Osteoblast (primary cell): ENCODE results near the gene LMAN2L. TPM values are rescaled to one million over a fixed set of nuclear protein-coding genes. Genes with fewer than 3 reads are reported as not detected.

Experiments
- DNase-seq: peaks from one replicate; pipeline ENCODE4 v3.0.0; 2011; ENCODE audit warnings: low spot score, mixed read lengths; ENCODE audit not compliant: insufficient read length; ENCODE audit errors: missing footprints
- H2AFZ ChIP-seq: 2 replicates; pipeline ENCODE4 v1.6.0; 2011; ENCODE audit warnings: mild to moderate bottlenecking, low read length
- H3K27ac ChIP-seq: 2 replicates; pipeline ENCODE4 v1.5.1; 2011; ENCODE audit warnings: mild to moderate bottlenecking, low read depth, low read length, moderate library complexity
- H3K27me3 ChIP-seq: 2 replicates; pipeline ENCODE4 v1.6.0; 2012; ENCODE audit warnings: mild to moderate bottlenecking, control low read depth, inconsistent platforms, low read length, moderate library complexity; ENCODE audit not compliant: insufficient read depth
- H3K36me3 ChIP-seq: 2 replicates; pipeline ENCODE4 v1.5.1; 2011; ENCODE audit warnings: mild to moderate bottlenecking, low read length, control low read depth, moderate library complexity; ENCODE audit not compliant: insufficient read depth
- H3K4me1 ChIP-seq: 2 replicates; pipeline ENCODE4 v1.5.1; 2011; ENCODE audit warnings: mild to moderate bottlenecking, low read length, control low read depth, moderate library complexity; ENCODE audit not compliant: insufficient read depth
- H3K4me2 ChIP-seq: 2 replicates; pipeline ENCODE4 v1.6.0; 2011; ENCODE audit warnings: mild to moderate bottlenecking, low read length; ENCODE audit not compliant: insufficient read depth
- H3K4me3 ChIP-seq: fragments of 200-600 bp; sonication (generic); 3 replicates; pipeline ENCODE4 v1.5.1; 2012; ENCODE audit warnings: mild to moderate bottlenecking, low read length, inconsistent platforms; ENCODE audit not compliant: insufficient read depth
- H3K79me2 ChIP-seq: 2 replicates; pipeline ENCODE4 v1.6.0; 2012; ENCODE audit warnings: mild to moderate bottlenecking, low read length, control low read depth, inconsistent platforms; ENCODE audit not compliant: insufficient read depth
- H3K9me3 ChIP-seq: 2 replicates; pipeline ENCODE4 v1.5.1; 2011; ENCODE audit warnings: low read depth, low read length, control low read depth
- H4K20me1 ChIP-seq: 2 replicates; pipeline ENCODE4 v1.6.0; 2012; ENCODE audit warnings: mild to moderate bottlenecking, low read length, control low read depth; ENCODE audit not compliant: insufficient read depth
- CTCF ChIP-seq: IDR thresholded peaks from 2 replicates; pipeline ENCODE4 v1.5.1; 2011; ENCODE audit warnings: mild to moderate bottlenecking, low read depth, low read length, moderate library complexity; ENCODE audit errors: extremely low read depth
- total RNA-seq: library from RNA; depleted of rRNA; stranded (reverse); fragments of >200 nt; gene quantifications from 2 replicates; pipeline ENCODE4 v1.2.3, GENCODE V29; 2012

The LMAN2L gene
- total RNA-seq, 1 donor: 26.4 TPM

GRCh38 chr2:96726131-96726530 is 13.7 kb downstream of the LMAN2L start:
- DNase-seq: no peak
- Histone ChIP-seq H3K27ac (no peak overlapping the region), H3K36me3 (peaks cover 29% of the 10 kb centered on the region), H3K79me2 (no peaks in the 10 kb centered on the region), H3K9me3 (no peaks in the 10 kb centered on the region), H3K4me3 (no peak overlapping the region), H4K20me1 (peaks cover 6% of the 10 kb centered on the region), H3K4me1 (peaks cover 15% of the 10 kb centered on the region), H2AFZ (no peak overlapping the region), H3K4me2 (no peak overlapping the region), H3K27me3 (no peaks in the 10 kb centered on the region)
- TF ChIP-seq CTCF: no peak

DNA sequence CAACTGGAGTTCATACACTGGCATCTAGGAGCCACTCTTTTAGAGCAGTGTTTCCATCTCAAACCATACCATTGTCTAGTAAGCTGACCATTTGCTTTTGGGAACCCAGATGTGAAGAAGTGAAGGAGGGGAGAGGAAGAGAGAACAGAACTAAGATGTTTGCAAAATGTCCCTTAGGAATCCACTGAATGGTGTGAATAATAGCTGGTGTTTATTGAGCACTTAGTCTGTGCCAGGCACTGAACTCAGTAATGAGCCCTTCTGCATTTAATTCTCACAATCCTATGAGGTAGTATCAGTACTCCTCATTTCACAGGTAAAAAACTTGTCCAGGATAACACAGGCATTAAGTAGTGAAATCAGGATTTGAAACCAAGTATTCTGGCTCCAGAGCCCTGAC is 23.5 kb downstream of the LMAN2L start:
- H3K27ac ChIP-seq: no peak overlapping the region
- H2AFZ ChIP-seq: no peak overlapping the region
- no peaks in the 10 kb centered on the region for H3K79me2 ChIP-seq
- peaks cover 5% of the 10 kb centered on the region for H3K36me3 ChIP-seq
- no peak overlapping the region for H3K4me3 ChIP-seq
- no peak for DNase-seq
- H3K4me2 ChIP-seq: no peak overlapping the region
- H3K4me1 ChIP-seq: no peaks in the 10 kb centered on the region
- no peak for TF ChIP-seq CTCF
- no peaks in the 10 kb centered on the region for H4K20me1 ChIP-seq
- no peaks in the 10 kb centered on the region for H3K9me3 ChIP-seq
- no peaks in the 10 kb centered on the region for H3K27me3 ChIP-seq

DNA sequence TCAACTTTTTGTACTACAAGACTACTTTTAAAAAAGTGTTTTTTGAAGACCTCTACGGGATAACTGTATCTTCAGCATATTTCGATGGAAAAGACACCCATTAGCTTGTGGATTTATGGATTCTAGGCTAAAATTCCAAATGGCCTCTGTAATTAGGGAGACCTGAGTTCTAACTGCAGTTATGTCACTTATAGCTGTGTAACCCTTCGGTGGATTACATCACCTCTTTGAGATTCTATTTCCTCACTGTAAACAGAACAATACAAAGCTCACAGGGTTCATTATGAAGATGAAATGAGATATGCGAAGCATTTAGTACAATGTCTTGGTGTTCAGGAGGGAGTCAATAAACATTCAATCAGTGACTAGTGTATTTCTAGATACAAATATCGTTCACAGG is 24.2 kb downstream of the LMAN2L start:
- Histone ChIP-seq H3K4me2 (no peak overlapping the region), H3K4me3 (no peak overlapping the region), H3K27ac (no peak overlapping the region), H3K4me1 (no peaks in the 10 kb centered on the region), H3K79me2 (no peaks in the 10 kb centered on the region), H4K20me1 (no peaks in the 10 kb centered on the region), H3K27me3 (no peaks in the 10 kb centered on the region), H3K36me3 (peaks cover 12% of the 10 kb centered on the region), H3K9me3 (no peaks in the 10 kb centered on the region), H2AFZ (no peak overlapping the region)
- DNase-seq: no peak
- TF ChIP-seq CTCF: no peak

DNA sequence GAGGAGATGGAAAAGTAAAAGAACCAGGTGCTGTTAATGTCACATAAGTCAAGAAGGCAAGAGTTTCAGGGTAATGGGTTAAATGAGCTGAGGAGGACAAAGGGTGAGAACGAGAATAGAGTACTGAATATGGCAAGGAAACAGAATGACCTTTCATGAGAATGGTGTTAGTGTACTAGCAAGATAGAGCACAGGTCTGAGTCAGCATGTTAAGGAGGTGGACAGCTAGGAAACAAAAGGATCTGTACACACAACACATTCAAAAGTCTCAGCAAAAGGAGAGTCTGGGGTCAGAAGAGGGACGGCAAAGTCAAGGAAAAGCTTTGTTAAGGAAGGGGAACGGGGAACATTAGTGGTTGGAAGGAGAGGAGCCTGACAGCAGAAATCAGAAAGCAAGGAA is 28.9 kb downstream of the LMAN2L start:
- Histone ChIP-seq H4K20me1 (no peaks in the 10 kb centered on the region), H3K79me2 (no peaks in the 10 kb centered on the region), H3K27me3 (no peaks in the 10 kb centered on the region), H3K36me3 (peaks cover 48% of the 10 kb centered on the region), H3K4me3 (no peak overlapping the region), H3K9me3 (no peaks in the 10 kb centered on the region), H3K4me2 (no peak overlapping the region), H3K27ac (no peak overlapping the region), H3K4me1 (no peaks in the 10 kb centered on the region), H2AFZ (no peak overlapping the region)
- TF ChIP-seq CTCF: no peak
- no peak for DNase-seq
